ENCODE measurements around the gene HSPB6.
"Not testable (repeated sequence)": the region's sequence is repeated elsewhere in the genome, so short reads cannot be mapped to it uniquely, and the experiment has no call there.

HSPB6 gene

DNA sequence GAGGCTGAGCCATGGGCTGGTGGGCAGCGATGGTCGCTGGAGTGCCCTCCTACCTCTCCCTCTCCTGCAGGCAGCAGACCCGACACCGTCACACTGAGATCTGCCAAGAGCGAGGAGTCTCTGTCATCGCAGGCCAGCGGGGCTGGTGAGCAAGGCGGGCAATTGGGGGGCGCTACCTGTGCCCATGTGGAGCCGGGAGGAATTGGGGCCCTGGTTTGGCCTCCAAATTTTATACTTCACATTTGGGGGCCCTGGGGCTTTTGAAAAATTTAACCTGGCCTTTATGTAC, 28.5 kb upstream of the HSPB6 start:
- DNase-seq, result no peak

GRCh38 chr19:35784503-35785338, 27.9 kb upstream of the HSPB6 start:
- no peak for DNase-seq

DNA sequence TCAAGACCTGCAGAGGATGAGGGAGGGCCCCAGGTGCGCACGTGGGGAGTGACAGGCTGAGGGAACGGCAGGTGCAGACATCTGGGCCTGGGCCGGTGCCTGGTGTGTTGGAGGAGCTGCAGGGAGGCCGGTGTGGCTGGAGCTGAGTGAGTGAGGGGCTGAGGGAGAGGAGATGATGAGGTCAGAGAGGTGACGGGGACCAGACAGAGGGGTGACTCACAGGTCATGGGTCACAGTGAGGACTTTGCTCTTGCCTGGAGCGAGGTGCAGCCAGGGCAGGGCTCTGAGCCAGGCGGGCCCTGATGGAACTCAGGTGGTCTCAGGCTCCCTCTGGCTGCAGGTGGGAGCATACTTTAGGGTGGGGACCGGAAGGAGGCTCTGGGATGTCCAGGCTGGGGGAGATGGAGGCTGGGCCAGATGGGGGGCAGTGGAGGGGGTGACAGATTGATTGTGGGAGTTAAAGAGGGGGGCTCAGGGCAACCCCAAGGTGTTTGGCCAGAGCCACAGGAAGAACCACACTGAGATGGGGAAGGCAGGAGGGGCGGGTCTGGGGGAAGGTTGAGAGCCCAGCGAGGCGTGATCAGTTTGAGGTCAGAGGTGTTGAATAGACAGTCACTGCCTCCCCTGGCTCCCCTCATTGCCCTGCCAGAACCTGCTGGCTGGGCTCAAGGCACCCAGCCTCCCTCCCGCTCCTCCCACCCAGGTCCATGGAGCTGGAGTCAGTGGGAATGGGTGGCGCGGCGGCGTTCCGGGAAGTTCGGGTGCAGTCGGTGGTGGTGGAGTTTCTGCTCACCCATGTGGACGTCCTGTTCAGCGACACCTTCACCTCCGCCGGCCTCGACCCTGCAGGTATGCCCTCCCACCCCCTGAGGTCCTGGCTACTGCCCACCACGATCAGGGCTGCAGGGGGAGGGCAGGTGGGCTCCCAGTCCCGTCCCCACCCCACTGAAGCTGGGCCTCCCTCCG, 26.9 kb upstream of the HSPB6 start:
- DNase-seq, result no peak

GRCh38 chr19:35782589-35782988, 25.8 kb upstream of the HSPB6 start:
- DNase-seq, result no peak

DNA sequence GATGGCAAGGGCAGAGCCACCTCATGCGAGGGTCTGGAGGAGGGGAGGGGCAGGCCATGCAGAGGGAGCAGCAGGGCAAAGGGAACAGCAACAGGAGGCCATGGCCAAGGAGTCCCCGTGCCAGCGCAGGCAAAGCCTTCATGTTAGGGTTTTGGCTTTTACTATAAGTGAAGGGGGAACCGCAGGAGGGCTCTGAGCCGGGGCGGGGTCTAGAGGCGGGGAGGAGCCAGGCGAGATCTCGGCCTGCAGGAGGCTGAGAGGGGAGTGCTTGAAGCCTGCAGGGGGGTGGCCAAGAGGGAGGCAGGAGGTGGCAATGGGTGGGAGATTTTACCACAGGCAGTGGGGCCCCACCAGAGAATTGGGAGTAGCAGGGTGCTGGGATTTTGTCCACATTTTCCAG, 24.8 kb upstream of the HSPB6 start:
- no peak for DNase-seq

DNA sequence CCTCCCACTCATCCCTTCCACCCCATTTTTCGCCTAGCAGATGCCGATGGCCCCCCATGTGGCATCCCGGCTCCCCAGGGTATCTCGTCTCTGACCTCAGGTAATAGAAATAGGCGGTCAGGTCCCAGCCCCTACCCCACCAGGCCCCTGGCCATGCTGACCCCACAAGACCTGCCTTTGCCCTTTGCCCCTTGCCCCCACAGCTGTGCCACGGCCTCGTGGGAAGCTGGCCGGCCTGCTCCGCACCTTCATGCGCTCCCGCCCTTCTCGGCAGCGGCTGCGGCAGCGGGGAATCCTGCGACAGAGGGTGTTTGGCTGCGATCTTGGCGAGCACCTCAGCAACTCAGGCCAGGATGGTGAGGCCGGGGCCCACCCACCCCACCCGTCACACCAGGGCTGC, 23.9 kb upstream of the HSPB6 start:
- no peak for DNase-seq

DNA sequence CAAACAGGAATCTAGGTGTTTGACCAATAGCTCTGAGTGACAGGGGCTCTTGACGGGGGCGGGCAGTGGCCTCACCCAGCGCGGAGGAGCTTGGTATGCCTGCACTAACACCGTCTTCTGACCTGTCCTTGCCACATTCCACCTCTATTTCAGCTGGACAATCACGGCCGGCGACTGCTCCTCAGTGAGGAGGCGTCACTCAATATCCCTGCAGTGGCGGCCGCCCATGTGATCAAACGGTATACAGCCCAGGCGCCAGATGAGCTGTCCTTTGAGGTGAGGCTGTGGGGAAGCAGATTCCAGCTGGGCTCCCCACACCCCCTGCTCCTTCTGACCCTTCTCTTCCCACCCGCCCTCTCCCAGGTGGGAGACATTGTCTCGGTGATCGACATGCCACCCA, 23.2 kb upstream of the HSPB6 start:
- no peak for DNase-seq

- DNase-seq, result no peak
These were observed 22.2 kb upstream of the HSPB6 start for GRCh38 chr19:35779033-35779432.

- DNase-seq, result no peak
These were observed 21.1 kb upstream of the HSPB6 start for GRCh38 chr19:35777961-35778360.

- DNase-seq, result peak; percentile 28
These were observed 20.4 kb upstream of the HSPB6 start for GRCh38 chr19:35777086-35777841.

DNA sequence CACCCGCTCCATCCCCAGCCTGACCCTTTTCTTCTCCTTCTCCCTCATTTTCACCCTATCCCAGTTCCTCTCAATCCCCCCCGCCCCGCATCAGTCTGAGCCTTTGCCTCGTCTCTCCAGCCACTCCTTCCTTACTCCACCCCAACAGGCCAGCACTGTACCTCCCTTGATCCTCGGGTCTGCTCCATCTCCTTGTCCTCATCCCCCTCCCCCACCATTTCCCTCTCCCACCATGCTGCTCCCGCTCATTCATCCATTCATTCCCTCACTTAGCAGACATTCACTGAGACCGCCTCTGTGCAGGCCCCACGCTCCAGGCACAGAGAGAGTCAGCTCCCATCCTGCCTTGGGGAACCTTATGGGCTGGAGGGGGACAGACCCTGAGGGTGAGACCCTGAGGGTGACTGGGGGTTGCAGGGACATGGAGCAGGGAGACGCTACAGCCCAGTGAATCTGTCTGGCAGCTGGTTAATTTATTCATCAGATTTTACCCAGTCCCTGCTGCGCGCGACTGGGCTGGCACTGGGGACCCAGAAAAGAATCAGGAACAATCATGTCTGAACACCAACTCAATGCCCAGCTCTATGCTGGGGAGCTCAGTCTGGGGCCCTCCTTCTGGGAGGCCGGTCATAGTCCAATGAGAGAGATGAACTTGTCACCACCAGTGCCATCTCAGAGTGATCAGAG, 19.4 kb upstream of the HSPB6 start:
- DNase-seq, result peak; percentile 31

DNA sequence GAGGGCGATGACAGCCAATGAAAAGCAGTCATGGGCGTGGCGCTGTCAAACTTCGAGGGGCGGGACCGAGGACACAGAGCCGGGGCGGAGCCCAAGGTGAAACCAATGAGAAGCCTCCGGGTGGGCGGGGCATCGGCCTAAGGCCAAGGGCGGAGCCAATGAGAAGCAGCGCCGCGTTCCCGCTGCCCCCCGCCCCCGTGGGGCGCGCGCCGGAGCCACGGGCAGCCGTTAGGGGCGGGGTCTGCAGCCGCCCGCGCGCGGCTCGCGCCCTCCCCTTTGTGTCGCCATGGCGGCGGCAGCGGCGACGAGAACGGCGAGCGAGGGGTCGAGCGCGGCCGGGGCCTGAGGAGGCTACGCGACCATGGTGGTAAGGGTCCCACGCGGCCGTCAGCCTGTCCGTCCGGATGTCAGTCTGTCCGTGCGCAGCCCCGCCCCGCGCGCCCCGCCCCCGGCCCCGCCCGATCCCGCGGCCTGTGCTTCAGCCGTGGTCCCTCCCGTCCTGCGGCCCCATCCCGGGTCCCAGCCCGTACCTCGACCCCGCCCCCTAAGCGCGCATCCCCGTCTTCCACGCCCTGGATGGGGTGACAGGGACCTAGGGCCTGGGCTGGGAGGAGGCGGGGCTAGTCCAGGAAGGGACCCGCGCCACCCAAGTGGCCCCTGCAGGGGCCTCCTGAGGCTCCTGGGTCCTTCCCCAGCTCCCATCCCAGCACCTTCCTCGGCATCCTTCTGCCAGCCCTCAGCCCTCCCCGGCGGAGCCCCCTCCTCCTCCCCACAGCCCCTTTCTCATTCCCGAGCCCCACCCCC, 18.7 kb upstream of the HSPB6 start, which contains the start of gene ARHGAP33:
Gene ARHGAP33 (plus strand): TSS at position 267 of the 804 bp plus-strand sequence. CDS start 95 bp downstream, at position 362.
- peak; percentile 98 for DNase-seq

DNA sequence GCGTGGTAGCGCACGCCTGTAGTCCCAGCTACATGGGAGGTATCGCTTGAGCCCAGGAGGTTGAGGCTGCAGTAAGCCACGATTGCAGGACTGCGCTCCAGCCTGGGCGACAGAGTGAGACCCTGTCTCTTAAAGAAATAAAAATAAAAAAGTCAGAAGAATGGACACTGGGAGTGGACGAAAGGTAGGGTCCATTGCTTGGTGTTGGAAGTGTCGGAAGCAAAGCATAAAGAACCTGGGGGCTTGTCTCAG, 18.1 kb upstream of the HSPB6 start:
- no peak for DNase-seq

- peak; percentile 31 for DNase-seq
These were observed 17.6 kb upstream of the HSPB6 start for GRCh38 chr19:35774274-35775045.

GRCh38 chr19:35773020-35773806, 16.4 kb upstream of the HSPB6 start:
- no peak for DNase-seq

DNA sequence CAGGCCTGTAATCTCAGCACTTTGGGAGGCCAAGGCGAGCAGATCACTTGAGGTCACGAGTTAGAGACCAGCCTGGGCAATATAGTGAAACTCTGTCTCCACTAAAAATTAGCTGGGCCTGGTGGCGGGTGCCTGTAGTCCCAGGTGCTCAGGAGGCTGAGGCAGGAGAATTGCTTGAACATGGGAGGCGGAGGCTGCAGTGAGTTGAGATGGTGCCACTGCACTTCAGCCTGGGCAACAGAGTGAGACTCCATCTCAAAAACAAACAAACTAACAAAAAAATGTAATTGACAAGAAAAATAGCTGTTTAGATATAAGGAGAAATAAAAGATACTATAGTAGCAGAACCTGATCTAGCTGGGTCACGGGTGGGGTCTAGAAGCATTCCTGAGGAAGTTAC, 15.5 kb upstream of the HSPB6 start:
- not testable (repeated sequence) for DNase-seq

DNA sequence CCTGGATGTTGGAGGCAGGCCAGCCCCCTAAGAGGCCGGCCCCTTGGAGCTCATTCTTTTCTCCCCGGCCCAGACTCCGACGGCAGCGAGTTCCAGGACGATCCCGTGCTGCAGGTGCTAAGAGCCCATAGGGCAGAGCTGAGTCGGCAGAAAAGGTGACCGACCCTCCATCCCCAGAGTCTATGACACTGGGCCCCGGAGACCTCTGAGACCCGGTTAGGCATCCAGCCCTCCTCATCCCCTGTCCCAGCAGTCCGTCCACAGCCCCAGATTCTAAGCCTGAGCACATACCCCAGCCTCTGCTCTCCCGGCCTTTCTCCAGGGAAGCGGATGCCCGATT, 11.2 kb upstream of the HSPB6 start:
- no peak for DNase-seq

DNA sequence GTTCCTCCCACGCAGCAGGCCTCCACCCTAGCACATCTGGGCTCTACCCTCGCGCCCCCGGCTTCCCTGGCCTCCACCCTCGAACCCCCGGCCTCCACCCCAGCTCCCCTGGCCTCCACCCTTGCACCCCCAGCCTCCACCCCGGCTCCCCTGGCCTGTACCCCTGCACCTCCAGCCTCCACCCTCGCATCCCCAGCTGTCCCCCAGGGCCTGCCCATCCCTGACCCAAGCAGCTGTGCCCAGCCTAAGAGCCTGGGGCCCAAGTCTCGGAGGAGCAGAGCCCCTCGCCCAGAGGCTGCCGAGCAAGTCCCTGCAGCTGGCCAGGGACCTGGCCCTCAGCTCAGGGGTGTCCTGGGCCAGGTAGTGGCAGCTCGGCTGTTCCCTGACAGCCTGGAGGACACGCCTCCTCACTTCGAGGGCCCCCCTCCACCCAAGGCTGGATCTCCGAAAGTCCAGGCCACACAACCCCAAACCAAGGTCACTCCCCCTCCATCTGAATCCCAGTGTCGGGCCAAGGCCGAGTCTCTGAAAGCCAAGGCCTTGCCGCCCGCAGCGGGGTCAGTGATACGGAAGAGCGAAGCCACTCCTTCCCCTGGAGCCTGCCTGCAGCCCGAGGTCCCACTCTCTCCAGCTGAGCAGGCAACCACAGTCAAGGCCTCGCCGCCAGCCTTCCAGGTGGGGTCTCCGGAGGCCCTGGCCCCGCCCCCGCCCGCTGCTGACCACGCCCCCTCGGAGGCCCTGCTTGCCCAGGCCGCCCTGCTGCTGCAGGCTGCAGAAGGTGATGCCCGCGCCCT, 10.7 kb upstream of the HSPB6 start:
- no peak for DNase-seq

- DNase-seq, result no peak
These were observed 9.8 kb upstream of the HSPB6 start for GRCh38 chr19:35766571-35767104.
